HEK293T (cell line): ENCODE results near the gene RNF224.

Source experiments
- ELF4 ChIP-seq: fragments of 450-650 bp; IDR thresholded peaks from 2 replicates; pipeline ENCODE4 v1.6.1; 2017; ENCODE audit warnings: antibody characterized with exemption
- FOXA1 ChIP-seq: fragments of 450-650 bp; IDR thresholded peaks from 2 replicates; pipeline ENCODE4 v1.6.1; 2016; ENCODE audit warnings: mild to moderate bottlenecking
- FOXK2 ChIP-seq: fragments of 450-650 bp; IDR thresholded peaks from 2 replicates; pipeline ENCODE4 v1.6.1; 2016; ENCODE audit warnings: mild to moderate bottlenecking
- FOXM1 ChIP-seq: fragments of 450-650 bp; IDR thresholded peaks from 2 replicates; pipeline ENCODE4 v1.6.1; 2017; ENCODE audit warnings: mild to moderate bottlenecking, borderline replicate concordance
- HDGF ChIP-seq: fragments of 450-650 bp; IDR thresholded peaks from 2 replicates; pipeline ENCODE4 v1.6.1; 2017; ENCODE audit warnings: antibody characterized with exemption, borderline replicate concordance
- NFRKB ChIP-seq: fragments of 450-650 bp; IDR thresholded peaks from 2 replicates; pipeline ENCODE4 v1.6.1; 2016; ENCODE audit warnings: mild to moderate bottlenecking, moderate library complexity
- PKNOX1 ChIP-seq: fragments of 450-650 bp; IDR thresholded peaks from 2 replicates; pipeline ENCODE4 v1.6.1; 2016
- SP1 ChIP-seq: fragments of 450-650 bp; IDR thresholded peaks from 2 replicates; pipeline ENCODE4 v1.6.1; 2017
- SUZ12 ChIP-seq: fragments of 450-650 bp; IDR thresholded peaks from 2 replicates; pipeline ENCODE4 v1.6.1; 2016; ENCODE audit warnings: mild to moderate bottlenecking
- TARDBP ChIP-seq: fragments of 450-650 bp; IDR thresholded peaks from 2 replicates; pipeline ENCODE4 v1.6.1; 2016

DNA sequence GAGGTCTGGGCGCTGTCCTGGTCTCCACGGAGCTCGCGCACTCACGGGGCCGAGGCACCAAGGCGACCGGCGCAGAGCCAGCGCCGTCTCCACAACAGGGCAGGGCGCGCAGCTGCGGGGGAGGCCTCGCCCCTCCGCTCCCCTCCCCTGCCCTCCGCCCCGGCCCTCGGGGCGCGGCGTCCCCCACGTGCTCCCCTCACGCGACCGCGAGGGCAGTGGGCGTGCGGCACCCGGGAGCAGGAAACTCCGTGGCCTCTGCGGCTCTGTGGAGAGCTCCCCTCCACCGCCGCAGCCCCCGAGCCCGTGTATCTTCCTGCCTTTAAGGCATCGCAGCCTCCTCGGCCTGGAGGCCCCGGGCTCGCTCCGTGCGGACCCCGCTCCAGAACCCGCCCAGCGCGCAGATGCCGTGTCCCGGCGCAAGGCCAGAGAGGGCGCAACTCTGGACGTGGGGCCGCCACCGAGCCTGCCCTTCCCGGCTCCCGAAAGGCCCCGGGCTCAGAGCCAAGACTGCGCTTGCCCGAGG is 13.1 kb downstream of the RNF224 start:
- TF ChIP-seq SUZ12 (no peak), HDGF (no peak), FOXM1 (no peak), PKNOX1 (no peak), TARDBP (no peak; the same call in 1 of the 2 replicates), ELF4 (no peak), FOXK2 (no peak), FOXA1 (no peak), SP1 (no peak), NFRKB (no peak)
